ENCODE results near the gene TMEM154. TPM values are rescaled to one million over a fixed set of nuclear protein-coding genes. Genes with fewer than 3 reads are reported as not detected.

Gene TMEM154
- polyA plus RNA-seq, 4 donors = 0.28 to 2.9 (median 1.5) TPM

- DNase-seq (ENCODE audit: low read depth in 4 of 4, low spot score in 3 of 4) = no peak
These were observed 108.0 kb downstream of the TMEM154 start for GRCh38 chr4:152571770-152572169.

GRCh38 chr4:152571296-152571695 is 108.5 kb downstream of the TMEM154 start:
- DNase-seq (ENCODE audit: low read depth in 4 of 4, low spot score in 3 of 4) = no peak

Other genes with a start within 250 kb of the TMEM154 start
- 10 to 100 TPM; 22.7 to 33.9 (median 32.4) TPM for gene FBXW7, start 143.9 kb downstream of the TMEM154 start, polyA plus RNA-seq (ENCODE audit: insufficient read length in 4 of 4)
- 1 to 10 TPM; 1.6 to 2.4 (median 2.0) TPM for gene TIGD4, start 99.7 kb upstream of the TMEM154 start, polyA plus RNA-seq (ENCODE audit: insufficient read length in 4 of 4)
- 10 to 100 TPM; 45.5 to 54.6 (median 49.5) TPM for gene ARFIP1, start 100.0 kb upstream of the TMEM154 start, polyA plus RNA-seq (ENCODE audit: insufficient read length in 4 of 4)